Type B pancreatic cell (in vitro differentiated cells): ENCODE data around the gene KRT84. TPM values are rescaled to one million over a fixed set of nuclear protein-coding genes. Genes with fewer than 3 reads are reported as not detected.

Source experiments
- DNase-seq: peaks from one replicate; pipeline ENCODE4 v3.0.0; 2021; ENCODE audit warnings: mixed read lengths; ENCODE audit not compliant: unreplicated experiment; ENCODE audit errors: extremely low spot score
- H3K27ac Mint-ChIP-seq: 2 replicates; pipeline ENCODE4 v1.8.0; 2021; ENCODE audit warnings: mild to moderate bottlenecking, mixed read lengths
- H3K27me3 Mint-ChIP-seq: 2 replicates; pipeline ENCODE4 v1.8.0; 2021; ENCODE audit warnings: mixed read lengths
- H3K36me3 Mint-ChIP-seq: 2 replicates; pipeline ENCODE4 v1.8.0; 2021; ENCODE audit warnings: mixed read lengths
- H3K4me1 Mint-ChIP-seq: one replicate; pipeline ENCODE4 v1.8.0; 2021; ENCODE audit warnings: mixed read lengths; ENCODE audit not compliant: unreplicated experiment
- H3K4me3 Mint-ChIP-seq: 2 replicates; pipeline ENCODE4 v1.8.0; 2021; ENCODE audit warnings: mild to moderate bottlenecking, mixed read lengths
- H3K9me3 Mint-ChIP-seq: 2 replicates; pipeline ENCODE4 v1.8.0; 2021; ENCODE audit warnings: mixed read lengths
- total RNA-seq: library from RNA; stranded (reverse); gene quantifications from 2 replicates; pipeline ENCODE4 v1.2.1, GENCODE V29; 2021; ENCODE audit warnings: low replicate concordance
- TF ChIP-seq, protein P1 (sequence below): fragments of 200-600 bp; sonication (generic); conservative IDR thresholded peaks from 2 replicates; pipeline ENCODE4 v1.5.0; 2021; ENCODE audit warnings: antibody characterized with exemption, mild to moderate bottlenecking

KRT84 gene
- total RNA-seq, 1 donor from 2014 or later: not detected

DNA sequence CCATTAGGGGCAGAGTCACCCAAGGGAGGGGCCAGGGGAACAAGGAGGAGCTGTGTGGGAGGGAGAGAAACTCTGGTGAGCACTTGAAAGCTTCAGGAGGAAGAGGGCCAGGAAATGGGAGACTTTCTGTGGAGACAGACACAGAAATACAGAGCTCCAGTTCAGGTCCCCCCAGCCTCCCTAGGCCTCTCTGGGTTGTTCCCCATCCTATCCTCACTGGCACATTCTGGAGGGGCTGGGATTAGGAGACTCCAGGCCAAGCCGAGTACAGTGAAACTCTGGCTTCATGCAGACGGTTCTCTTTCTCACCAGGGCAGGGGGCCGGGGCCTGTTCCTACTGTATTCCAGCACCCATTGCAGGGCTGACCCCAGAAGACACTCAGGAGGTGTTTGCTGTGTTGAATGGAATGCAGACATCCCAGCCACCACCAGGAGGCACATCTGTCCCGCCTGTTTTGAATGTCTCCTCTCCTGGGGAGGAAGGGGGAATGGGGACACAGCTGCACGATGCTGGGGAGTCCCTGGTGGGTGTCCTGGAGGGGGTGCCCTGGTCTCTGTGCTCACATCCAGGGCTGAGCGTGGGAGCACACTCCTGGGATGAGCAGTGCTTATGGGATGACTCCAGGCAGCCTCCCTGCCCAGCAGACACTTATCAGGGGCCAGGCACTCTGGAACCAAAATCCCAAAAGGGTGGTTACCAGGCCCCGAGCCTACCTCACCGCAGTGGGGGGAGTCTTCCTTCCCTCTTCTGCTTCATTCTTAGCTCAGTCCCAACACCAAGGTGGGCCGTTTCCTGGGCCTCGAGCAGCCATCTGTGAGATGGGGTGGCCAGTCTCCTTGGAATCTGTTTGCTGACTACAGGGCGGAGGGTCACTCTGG is 5.5 kb upstream of the KRT84 start:
- no peak for DNase-seq
- Mint-ChIP-seq H3K27me3 (peaks cover 11% of the 10 kb centered on the region), H3K36me3 (no peaks in the 10 kb centered on the region), H3K4me1 (peaks cover 4% of the 10 kb centered on the region), H3K4me3 (no peak overlapping the region), H3K27ac (no peak overlapping the region), H3K9me3 (no peaks in the 10 kb centered on the region)
- TF ChIP-seq, protein P1, sequence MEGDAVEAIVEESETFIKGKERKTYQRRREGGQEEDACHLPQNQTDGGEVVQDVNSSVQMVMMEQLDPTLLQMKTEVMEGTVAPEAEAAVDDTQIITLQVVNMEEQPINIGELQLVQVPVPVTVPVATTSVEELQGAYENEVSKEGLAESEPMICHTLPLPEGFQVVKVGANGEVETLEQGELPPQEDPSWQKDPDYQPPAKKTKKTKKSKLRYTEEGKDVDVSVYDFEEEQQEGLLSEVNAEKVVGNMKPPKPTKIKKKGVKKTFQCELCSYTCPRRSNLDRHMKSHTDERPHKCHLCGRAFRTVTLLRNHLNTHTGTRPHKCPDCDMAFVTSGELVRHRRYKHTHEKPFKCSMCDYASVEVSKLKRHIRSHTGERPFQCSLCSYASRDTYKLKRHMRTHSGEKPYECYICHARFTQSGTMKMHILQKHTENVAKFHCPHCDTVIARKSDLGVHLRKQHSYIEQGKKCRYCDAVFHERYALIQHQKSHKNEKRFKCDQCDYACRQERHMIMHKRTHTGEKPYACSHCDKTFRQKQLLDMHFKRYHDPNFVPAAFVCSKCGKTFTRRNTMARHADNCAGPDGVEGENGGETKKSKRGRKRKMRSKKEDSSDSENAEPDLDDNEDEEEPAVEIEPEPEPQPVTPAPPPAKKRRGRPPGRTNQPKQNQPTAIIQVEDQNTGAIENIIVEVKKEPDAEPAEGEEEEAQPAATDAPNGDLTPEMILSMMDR: peak; percentile 71

GRCh38 chr12:52389313-52390207 is 4.1 kb upstream of the KRT84 start:
- DNase-seq: no peak
- peaks cover 4% of the 10 kb centered on the region for H3K4me1 Mint-ChIP-seq
- H3K4me3 Mint-ChIP-seq: peak overlapping the region; percentile 41
- H3K9me3 Mint-ChIP-seq: no peaks in the 10 kb centered on the region
- H3K27ac Mint-ChIP-seq: peak overlapping the region; percentile 13
- TF ChIP-seq, protein P1: no peak
- no peaks in the 10 kb centered on the region for H3K36me3 Mint-ChIP-seq
- H3K27me3 Mint-ChIP-seq: peaks cover 10% of the 10 kb centered on the region

GRCh38 chr12:52387859-52388258 is 2.4 kb upstream of the KRT84 start:
- Mint-ChIP-seq H3K4me1 (peaks cover 4% of the 10 kb centered on the region), H3K4me3 (no peak overlapping the region), H3K9me3 (no peaks in the 10 kb centered on the region), H3K27ac (no peak overlapping the region), H3K36me3 (no peaks in the 10 kb centered on the region), H3K27me3 (peaks cover 10% of the 10 kb centered on the region)
- TF ChIP-seq, protein P1: no peak
- no peak for DNase-seq

DNA sequence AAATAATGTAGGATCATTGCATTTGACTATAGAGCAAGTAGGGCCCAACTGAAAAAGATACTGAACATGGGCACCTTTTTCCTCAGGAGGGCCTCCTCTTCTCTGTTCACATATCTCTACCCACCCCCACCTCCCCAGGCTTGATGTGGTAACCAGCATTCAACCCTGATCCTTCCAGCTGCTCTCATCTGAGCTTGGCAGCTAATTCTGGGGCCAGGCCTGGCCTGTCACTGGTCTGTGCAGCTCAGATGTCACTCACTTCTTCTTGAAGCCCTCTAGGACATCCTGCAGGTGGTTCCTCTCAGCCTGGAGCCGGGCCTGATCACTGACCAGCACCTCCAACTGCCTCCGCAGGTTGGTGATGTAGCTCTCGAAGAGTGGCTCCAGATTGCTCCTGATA is 2.1 kb downstream of the KRT84 start:
- Mint-ChIP-seq H3K9me3 (no peaks in the 10 kb centered on the region), H3K4me3 (no peak overlapping the region), H3K27ac (no peak overlapping the region), H3K4me1 (no peaks in the 10 kb centered on the region), H3K27me3 (peaks cover 16% of the 10 kb centered on the region), H3K36me3 (no peaks in the 10 kb centered on the region)
- no peak for DNase-seq
- TF ChIP-seq, protein P1: no peak

- H3K9me3 Mint-ChIP-seq: no peaks in the 10 kb centered on the region
- TF ChIP-seq, protein P1: no peak
- H3K27me3 Mint-ChIP-seq: peaks cover 16% of the 10 kb centered on the region
- no peak overlapping the region for H3K4me3 Mint-ChIP-seq
- no peaks in the 10 kb centered on the region for H3K36me3 Mint-ChIP-seq
- H3K27ac Mint-ChIP-seq: no peak overlapping the region
- no peak for DNase-seq
- H3K4me1 Mint-ChIP-seq: no peaks in the 10 kb centered on the region
Observed at GRCh38 chr12:52382854-52383253, 2.6 kb downstream of the KRT84 start.
